Neural progenitor cell (in vitro differentiated cells): ENCODE data around the gene TYMP. TPM values are rescaled to one million over a fixed set of nuclear protein-coding genes. Genes with fewer than 3 reads are reported as not detected.

ENCODE experiments used
- DNase-seq: peaks from one replicate; pipeline ENCODE4 v3.0.0-alpha.2; 2016; ENCODE audit warnings: low spot score
- H2AFZ ChIP-seq: fragments of 200-600 bp; sonication (generic); replicated peaks from 2 replicates; pipeline ENCODE4 v1.6.1; 2016; ENCODE audit warnings: antibody characterized with exemption
- H3F3A ChIP-seq: fragments of 200-600 bp; sonication (generic); 2 replicates; pipeline ENCODE4 v1.6.1; 2016; ENCODE audit warnings: antibody characterized with exemption, low read depth
- H3K27ac ChIP-seq: fragments of 200-600 bp; sonication (generic); 2 replicates; pipeline ENCODE4 v1.5.1; 2016; ENCODE audit warnings: mild to moderate bottlenecking
- H3K27me3 ChIP-seq: fragments of 200-600 bp; sonication (generic); 2 replicates; pipeline ENCODE4 v1.6.1; 2016; ENCODE audit warnings: mild to moderate bottlenecking, moderate library complexity
- H3K36me3 ChIP-seq: fragments of 200-600 bp; sonication (generic); 2 replicates; pipeline ENCODE4 v1.5.1; 2016
- H3K4me1 ChIP-seq: fragments of 200-600 bp; sonication (generic); 2 replicates; pipeline ENCODE4 v1.6.1; 2016; ENCODE audit warnings: mixed run types
- H3K4me2 ChIP-seq: fragments of 200-600 bp; sonication (generic); 2 replicates; pipeline ENCODE4 v1.6.1; 2016
- H3K4me3 ChIP-seq: fragments of 200-600 bp; sonication (generic); 2 replicates; pipeline ENCODE4 v1.5.1; 2016
- H3K79me2 ChIP-seq: fragments of 200-600 bp; sonication (generic); 2 replicates; pipeline ENCODE4 v1.6.1; 2016; ENCODE audit warnings: low read depth
- H3K9ac ChIP-seq: fragments of 200-600 bp; sonication (generic); 2 replicates; pipeline ENCODE4 v1.6.1; 2016
- H3K9me3 ChIP-seq: fragments of 200-600 bp; sonication (generic); 2 replicates; pipeline ENCODE4 v1.5.1; 2016; ENCODE audit warnings: low read depth
- H4K20me1 ChIP-seq: fragments of 200-600 bp; sonication (generic); 2 replicates; pipeline ENCODE4 v1.6.1; 2016; ENCODE audit warnings: low read depth
- H3K27ac Mint-ChIP-seq: 3 replicates; pipeline ENCODE4 v1.8.0; 2021; ENCODE audit warnings: mixed read lengths
- H3K27me3 Mint-ChIP-seq: 2 replicates; pipeline ENCODE4 v1.8.0; 2022; ENCODE audit warnings: low read depth, mild to moderate bottlenecking, inconsistent platforms, moderate library complexity, mixed read lengths; ENCODE audit not compliant: insufficient read depth
- H3K36me3 Mint-ChIP-seq: 3 replicates; pipeline ENCODE4 v1.8.0; 2021; ENCODE audit warnings: mixed read lengths
- H3K4me1 Mint-ChIP-seq: 3 replicates; pipeline ENCODE4 v1.8.0; 2021; ENCODE audit warnings: mixed read lengths
- H3K4me3 Mint-ChIP-seq: 3 replicates; pipeline ENCODE4 v1.8.0; 2021; ENCODE audit warnings: mild to moderate bottlenecking, moderate library complexity, mixed read lengths
- H3K9me3 Mint-ChIP-seq: 3 replicates; pipeline ENCODE4 v1.8.0; 2020; ENCODE audit warnings: mixed read lengths
- EZH2 ChIP-seq: fragments of 200-600 bp; sonication (generic); IDR thresholded peaks from 2 replicates; pipeline ENCODE4 v1.6.1; 2017; ENCODE audit warnings: antibody characterized with exemption, mild to moderate bottlenecking, moderate library complexity
- EZH2phosphoT487 ChIP-seq: fragments of 200-600 bp; sonication (generic); IDR thresholded peaks from 2 replicates; pipeline ENCODE4 v1.6.1; 2017; ENCODE audit warnings: antibody characterized with exemption
- total RNA-seq: library from RNA; depleted of rRNA; stranded (reverse); fragments of >200 nt; gene quantifications from 2 replicates; pipeline ENCODE4 v1.2.3, GENCODE V29; 2015; ENCODE audit warnings: low replicate concordance
- TF ChIP-seq, protein P1 (sequence below): fragments of 200-600 bp; sonication (generic); IDR thresholded peaks from 2 replicates; pipeline ENCODE4 v1.5.1; 2017; ENCODE audit warnings: antibody characterized with exemption, mild to moderate bottlenecking

TYMP gene
- total RNA-seq, 1 donor from 2014 or later = not detected

DNA sequence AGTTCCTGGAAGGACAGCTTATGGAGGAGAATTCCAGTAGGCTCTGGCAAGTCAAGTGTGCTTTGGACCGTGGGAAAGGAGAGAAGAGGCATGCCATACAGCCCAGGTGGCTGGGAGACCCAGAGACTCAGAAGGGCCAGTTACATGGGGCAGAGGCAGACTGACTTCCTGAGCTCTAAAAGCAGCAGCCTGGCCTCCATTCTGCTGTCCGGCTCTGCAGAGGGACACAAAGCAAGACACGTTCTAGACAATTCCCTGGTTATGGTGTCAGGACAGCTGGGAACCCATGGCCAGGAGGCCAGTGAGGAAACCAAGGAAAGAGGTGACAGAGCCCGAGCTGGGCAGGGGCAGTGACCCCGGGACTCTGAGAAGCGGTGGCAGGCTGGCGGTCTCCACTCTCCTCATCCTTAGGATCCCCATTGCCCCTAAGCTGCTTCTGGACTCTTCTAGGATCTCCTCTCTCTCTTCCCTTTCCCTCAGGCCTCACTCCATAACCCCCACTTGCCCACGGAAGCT lies 45.7 kb upstream of the TYMP start:
- no peaks in the 10 kb centered on the region for H3F3A ChIP-seq
- H4K20me1 ChIP-seq = no peaks in the 10 kb centered on the region
- H3K79me2 ChIP-seq = no peaks in the 10 kb centered on the region
- no peak overlapping the region for H3K4me3 Mint-ChIP-seq
- no peak for DNase-seq
- H3K36me3 ChIP-seq = no peaks in the 10 kb centered on the region
- TF ChIP-seq EZH2phosphoT487 (no peak), EZH2 (no peak)
- TF ChIP-seq, protein P1, sequence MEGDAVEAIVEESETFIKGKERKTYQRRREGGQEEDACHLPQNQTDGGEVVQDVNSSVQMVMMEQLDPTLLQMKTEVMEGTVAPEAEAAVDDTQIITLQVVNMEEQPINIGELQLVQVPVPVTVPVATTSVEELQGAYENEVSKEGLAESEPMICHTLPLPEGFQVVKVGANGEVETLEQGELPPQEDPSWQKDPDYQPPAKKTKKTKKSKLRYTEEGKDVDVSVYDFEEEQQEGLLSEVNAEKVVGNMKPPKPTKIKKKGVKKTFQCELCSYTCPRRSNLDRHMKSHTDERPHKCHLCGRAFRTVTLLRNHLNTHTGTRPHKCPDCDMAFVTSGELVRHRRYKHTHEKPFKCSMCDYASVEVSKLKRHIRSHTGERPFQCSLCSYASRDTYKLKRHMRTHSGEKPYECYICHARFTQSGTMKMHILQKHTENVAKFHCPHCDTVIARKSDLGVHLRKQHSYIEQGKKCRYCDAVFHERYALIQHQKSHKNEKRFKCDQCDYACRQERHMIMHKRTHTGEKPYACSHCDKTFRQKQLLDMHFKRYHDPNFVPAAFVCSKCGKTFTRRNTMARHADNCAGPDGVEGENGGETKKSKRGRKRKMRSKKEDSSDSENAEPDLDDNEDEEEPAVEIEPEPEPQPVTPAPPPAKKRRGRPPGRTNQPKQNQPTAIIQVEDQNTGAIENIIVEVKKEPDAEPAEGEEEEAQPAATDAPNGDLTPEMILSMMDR = no peak
- H3K9me3 ChIP-seq = no peaks in the 10 kb centered on the region
- H3K9me3 Mint-ChIP-seq = no peaks in the 10 kb centered on the region
- no peak overlapping the region for H3K4me2 ChIP-seq
- H3K27me3 ChIP-seq = no peaks in the 10 kb centered on the region
- no peak overlapping the region for H3K27ac ChIP-seq
- H2AFZ ChIP-seq = no peak overlapping the region
- H3K4me3 ChIP-seq = no peak overlapping the region
- no peaks in the 10 kb centered on the region for H3K4me1 Mint-ChIP-seq
- peaks cover 13% of the 10 kb centered on the region for H3K36me3 Mint-ChIP-seq
- H3K4me1 ChIP-seq = no peaks in the 10 kb centered on the region
- H3K27ac Mint-ChIP-seq = no peak overlapping the region
- H3K9ac ChIP-seq = no peak overlapping the region
- H3K27me3 Mint-ChIP-seq = peaks cover 9% of the 10 kb centered on the region

DNA sequence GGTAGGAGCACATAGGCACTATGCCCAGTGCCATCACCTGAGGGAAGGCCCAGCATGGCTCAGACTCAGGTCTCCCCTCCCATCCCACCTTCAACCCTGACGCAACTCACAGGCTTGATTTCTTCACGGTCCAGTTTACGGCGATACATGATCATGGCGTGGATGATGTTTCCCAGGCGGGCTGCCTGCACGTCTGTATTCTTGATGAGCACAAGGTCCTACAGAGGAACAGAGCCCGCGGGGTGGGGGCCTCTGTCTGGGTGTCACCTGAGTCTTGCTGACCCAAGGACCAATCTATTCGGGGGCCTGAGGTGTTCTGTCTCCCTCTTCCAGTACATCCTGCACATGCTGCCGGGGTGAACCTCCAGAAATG lies 44.6 kb upstream of the TYMP start:
- Histone ChIP-seq H3K4me2 (no peak overlapping the region), H3F3A (no peaks in the 10 kb centered on the region), H3K79me2 (no peaks in the 10 kb centered on the region), H3K4me3 (no peak overlapping the region), H3K36me3 (no peaks in the 10 kb centered on the region), H3K4me1 (no peaks in the 10 kb centered on the region), H3K9me3 (no peaks in the 10 kb centered on the region), H3K9ac (no peak overlapping the region), H3K27ac (no peak overlapping the region), H2AFZ (no peak overlapping the region), H4K20me1 (no peaks in the 10 kb centered on the region), H3K27me3 (no peaks in the 10 kb centered on the region)
- Mint-ChIP-seq H3K27ac (no peak overlapping the region), H3K4me3 (no peak overlapping the region), H3K27me3 (peaks cover 6% of the 10 kb centered on the region), H3K9me3 (no peaks in the 10 kb centered on the region), H3K36me3 (peaks cover 12% of the 10 kb centered on the region), H3K4me1 (no peaks in the 10 kb centered on the region)
- no peak for DNase-seq
- TF ChIP-seq EZH2phosphoT487 (no peak), EZH2 (no peak)
- TF ChIP-seq, protein P1 = no peak

DNA sequence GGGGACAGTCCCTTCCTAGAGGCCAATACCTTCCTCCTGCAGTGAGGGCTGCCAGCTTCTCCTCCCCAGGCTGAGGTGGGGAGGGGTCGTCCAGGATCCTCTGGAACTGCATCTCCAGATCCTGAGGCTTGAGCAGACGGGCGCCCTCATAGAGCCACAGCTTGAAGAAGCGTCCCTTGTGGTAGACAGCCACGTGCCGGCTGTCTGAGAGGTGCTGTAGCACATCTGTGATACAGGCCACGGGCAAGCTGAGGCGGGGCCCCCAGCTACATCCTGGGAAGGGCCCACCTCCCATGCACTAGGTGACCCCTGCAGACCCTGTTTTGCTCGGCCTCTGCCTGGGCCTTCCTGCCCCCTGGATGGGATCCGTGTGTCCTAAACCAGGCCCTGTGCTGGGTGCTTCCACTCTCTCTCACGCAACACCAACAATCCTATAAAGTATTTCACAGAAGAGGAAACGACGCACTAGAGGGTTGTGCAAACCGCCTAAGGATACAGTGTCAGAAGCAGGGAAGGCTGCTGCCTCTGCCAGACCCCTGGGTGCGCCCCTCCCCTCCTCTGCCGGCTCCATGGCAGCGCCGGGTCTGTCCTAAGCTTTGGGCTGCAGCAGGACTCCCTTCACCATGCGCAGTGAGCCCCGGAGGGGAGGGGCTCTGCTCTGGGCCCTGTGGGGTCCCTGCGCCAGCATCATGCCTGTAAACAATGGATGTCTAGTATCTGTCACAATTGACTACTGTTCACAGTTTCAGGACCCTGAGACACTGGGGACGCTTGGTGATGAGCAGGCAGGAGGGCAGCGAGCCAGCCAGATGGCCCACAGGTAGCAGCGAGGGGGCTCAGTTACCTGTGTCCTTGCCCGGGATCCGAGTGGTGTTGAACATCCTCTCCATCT lies 43.9 kb upstream of the TYMP start:
- Mint-ChIP-seq H3K27ac (no peak overlapping the region), H3K9me3 (no peaks in the 10 kb centered on the region), H3K4me1 (no peaks in the 10 kb centered on the region), H3K27me3 (peaks cover 6% of the 10 kb centered on the region), H3K4me3 (no peak overlapping the region), H3K36me3 (peaks cover 13% of the 10 kb centered on the region)
- H3K27ac ChIP-seq = no peak overlapping the region
- no peak overlapping the region for H3K4me2 ChIP-seq
- H3K79me2 ChIP-seq = no peaks in the 10 kb centered on the region
- no peak for DNase-seq
- H3K9ac ChIP-seq = no peak overlapping the region
- TF ChIP-seq, protein P1 = no peak
- TF ChIP-seq EZH2phosphoT487 (no peak), EZH2 (no peak)
- no peaks in the 10 kb centered on the region for H4K20me1 ChIP-seq
- no peaks in the 10 kb centered on the region for H3K27me3 ChIP-seq
- no peaks in the 10 kb centered on the region for H3K36me3 ChIP-seq
- no peaks in the 10 kb centered on the region for H3K4me1 ChIP-seq
- H2AFZ ChIP-seq = no peak overlapping the region
- H3F3A ChIP-seq = no peaks in the 10 kb centered on the region
- no peaks in the 10 kb centered on the region for H3K9me3 ChIP-seq
- H3K4me3 ChIP-seq = no peak overlapping the region
